T-helper 1 cell treated with Interleukin-12 subunit alpha and Interleukin-12 subunit beta and Interleukin-4 antibody, amounts not matched to agents 30 ng/mL and 1 ng/mL, for 36 hours (primary cell): ENCODE data around the gene COPS6. TPM values are rescaled to one million over a fixed set of nuclear protein-coding genes. Genes with fewer than 3 reads are reported as not detected.

Experiments
- intact Hi-C: fragments of 100-400 bp; cut with micrococcal nuclease; formaldehyde crosslinking; loops from one replicate; pipeline ENCODE4 v1.15.1; 2024
- total RNA-seq: library from RNA; stranded (reverse); gene quantifications from 2 replicates; pipeline ENCODE4 v1.2.3, GENCODE V29; 2022

The COPS6 gene
- total RNA-seq, 1 donor from 2014 or later = 110 TPM

DNA sequence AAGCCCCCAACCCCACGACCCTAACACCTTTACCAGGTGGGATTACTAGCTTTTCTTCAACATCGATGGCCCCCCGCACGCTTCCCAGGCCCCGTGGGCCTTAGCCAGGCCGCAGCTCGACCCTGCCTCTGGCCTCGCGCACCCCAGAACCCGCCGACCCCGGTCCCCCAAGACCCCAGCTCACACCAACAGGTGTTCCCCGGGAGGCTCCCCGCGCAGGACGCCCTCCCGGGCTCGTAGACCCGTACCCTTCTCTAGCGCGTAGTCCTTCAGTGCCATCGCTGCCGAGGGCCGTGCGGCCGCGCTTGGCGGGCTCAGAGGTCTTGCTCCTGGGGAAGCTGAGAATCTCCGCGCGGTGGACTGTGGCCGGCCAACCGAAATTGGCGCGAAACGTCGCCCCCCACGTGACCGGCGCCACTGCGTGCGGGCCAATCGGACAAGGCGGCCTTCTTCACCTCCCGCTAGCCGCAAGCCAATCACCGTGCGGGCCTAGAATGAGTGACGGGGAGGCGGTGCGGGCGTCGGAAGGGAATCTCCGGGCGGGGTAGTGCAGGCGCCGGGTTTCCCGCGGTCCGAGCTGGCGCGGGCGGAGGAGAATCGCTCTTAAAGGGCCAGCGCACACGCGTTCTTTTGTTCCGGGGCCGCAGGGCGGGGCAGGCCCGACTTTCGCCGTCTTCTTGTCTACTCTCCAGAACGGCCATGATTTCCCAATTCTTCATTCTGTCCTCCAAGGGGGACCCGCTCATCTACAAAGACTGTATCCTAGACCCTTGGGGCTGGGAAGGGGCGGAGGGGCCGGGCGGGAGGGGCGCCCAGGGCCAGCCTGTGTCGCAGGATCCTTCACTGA lies 12.5 kb downstream of the COPS6 start, which contains the start of the genes AP4M1 and MCM7:
Gene AP4M1 (plus strand): TSS at position 628 of the 847 bp plus-strand sequence. CDS start 72 bp downstream, at position 700.
Gene MCM7 (minus strand): TSS at position 382 of the 847 bp plus-strand sequence. CDS start 103 bp downstream, at position 279.
- intact Hi-C loops = loop anchor here (1.0 to 5.0 kb wide), 8 partner anchors 18 to 752 kb away; partner anchors contain the start of genes CNPY4, FBXO24, LAMTOR4 and LRCH4

DNA sequence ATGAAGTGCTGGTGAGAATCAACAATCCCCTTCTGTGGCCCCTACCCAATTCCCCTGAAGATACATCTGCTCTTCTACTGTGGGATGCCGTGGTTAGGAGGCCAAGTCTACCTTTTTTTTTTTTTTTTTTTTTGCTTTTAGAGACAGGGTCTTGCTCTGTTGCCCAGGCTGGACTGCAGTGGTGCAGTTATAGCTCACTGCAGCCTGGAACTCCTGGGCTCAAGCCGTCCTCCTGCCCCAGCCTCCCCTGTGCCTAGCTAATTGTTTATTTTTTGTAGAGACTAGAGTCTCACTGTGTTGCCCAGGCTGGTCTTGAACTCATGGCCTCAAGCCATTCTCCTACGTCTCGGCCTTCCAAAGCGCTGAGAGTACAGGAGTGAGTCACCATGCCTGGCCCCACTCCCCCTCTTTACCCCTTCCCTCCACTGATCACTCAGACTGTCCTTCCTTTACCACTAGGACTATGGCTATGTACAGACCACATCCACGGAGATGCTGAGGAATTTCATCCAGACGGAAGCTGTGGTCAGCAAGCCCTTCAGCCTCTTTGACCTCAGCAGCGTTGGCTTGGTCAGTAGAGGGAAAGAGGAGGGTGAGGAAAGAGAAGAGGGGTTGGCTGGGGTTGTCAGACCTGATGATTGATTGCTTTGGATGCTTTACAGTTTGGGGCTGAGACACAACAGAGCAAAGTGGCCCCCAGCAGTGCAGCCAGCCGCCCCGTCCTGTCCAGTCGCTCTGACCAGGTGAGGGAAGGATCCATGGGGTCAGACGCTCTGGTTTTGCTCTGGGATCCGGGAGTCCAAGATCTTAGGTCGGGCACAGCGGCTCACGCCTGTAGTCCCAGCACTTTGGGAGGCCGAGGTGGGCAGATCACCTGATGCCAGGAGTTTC lies 14.4 kb downstream of the COPS6 start:
- intact Hi-C loops = loop anchor here (5.0 kb wide), 1 partner anchor 546 kb away; the partner anchor contains the start of gene ZNF655

DNA sequence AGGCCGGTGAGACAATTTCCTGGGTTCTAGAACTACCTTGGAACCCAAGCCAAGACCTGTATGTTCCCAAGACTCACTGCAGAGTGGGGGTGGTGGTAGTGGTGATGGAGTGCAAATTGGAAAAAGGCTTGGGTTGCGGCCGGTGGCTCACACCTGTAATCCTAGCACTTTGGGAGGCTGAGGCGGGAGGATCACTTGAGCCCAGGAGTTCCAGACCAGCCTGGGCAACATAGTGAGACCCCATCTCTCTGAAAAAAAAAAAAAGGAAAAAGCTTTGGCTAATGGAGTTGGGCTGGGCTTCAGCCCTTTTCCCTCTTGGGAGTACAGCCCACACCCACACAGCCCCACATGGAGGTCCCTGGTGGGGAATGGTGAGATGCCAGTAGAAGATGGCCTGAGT lies 16.8 kb downstream of the COPS6 start:
- intact Hi-C loops = no loop called here

DNA sequence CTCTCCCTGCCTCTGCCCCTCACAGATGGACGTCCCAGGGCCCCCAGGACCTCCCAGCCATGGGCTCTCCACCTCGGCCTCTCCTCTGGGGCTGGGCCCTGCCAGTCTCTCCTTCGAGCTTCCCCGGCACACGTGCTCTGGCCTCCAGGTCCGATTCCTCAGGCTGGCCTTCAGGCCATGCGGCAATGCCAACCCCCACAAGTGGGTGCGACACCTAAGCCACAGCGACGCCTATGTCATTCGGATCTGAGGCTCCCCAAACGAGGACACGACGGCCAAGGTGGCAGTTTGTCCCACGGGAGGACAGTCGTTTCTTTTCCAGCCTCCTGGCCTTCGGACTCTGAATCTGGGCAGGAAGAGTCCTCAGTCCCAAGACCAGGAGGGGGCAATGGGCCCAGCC lies 17.9 kb downstream of the COPS6 start:
- intact Hi-C loops = no loop called here

DNA sequence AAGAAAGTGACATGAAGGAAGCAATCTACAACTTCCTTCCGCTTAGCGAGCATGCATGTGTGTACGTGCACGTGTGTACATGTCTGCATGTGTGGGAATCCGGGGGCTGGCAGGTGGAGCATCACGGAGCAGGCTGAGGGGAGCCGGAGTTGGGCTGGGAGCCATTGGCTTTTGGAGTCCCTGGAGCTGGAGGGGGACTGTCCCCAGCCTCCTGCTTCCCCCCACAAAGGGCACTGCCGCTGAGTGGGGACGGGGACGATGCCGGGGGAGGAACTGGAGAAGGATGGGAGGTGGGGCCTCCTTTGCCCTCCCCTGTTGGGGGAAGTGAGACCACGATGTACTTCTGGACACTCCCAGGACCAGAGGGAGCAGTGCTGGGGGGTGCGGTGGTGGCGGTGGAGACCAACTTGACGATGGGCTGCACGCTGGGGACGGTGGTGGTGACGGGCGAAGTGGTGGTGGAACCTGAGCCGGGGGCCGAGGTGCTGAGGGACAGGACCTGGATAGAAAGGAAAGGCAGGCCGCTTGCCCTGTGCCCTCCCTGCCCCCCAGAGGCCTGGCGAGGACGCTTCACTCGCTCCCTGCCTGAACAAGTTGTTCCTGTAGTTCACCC lies 18.5 kb downstream of the COPS6 start:
- intact Hi-C loops = no loop called here

DNA sequence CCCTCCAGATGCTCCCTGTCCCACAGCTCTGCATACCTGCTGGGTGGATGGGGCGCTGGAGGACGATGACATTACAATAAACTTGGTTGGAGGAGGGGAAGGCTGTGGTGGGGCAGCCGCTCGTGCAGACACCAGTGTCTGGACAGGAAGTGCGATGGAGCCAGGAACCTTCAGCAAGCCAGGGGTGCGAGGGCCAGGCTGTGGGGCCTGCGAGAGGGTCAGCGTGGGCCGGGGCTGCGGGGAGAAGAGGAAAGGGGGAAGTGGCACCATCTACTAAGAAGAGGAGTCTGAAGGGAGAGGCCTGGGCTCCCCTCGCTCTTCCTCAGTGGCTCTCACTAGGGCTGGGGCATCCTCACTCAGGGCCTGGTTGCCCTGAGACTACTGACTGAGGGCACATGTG lies 19.1 kb downstream of the COPS6 start:
- intact Hi-C loops = no loop called here

DNA sequence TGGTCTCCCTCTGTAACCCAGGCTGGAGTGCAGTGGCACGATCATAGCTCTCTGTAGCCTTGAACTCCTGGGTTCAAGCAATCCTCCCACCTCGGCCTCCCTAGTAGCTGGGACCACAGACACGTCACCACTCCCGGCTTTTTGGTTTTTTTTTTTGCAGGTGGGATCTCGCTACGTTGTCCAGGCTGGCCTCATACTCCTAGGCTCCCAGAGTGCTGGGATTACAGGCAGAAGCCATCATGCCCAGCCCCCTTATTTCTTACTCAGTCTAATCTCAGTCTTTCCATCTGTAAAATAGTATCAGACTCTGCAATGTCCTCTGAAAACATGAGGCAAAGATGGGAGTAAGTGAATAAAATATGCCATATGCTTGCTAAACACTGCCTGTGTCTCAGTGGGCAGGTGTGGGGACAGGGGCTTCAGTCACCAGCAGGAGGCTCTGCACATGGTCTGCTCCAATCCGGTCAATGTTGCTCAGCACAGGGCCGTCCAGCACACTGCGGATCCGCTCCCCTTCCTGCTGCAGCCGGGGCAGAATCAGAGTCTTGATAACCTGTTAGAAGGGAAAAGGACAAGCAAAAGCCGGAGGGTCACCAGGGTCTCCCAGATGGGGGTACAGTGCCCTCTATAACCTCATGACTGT lies 20.9 kb downstream of the COPS6 start:
- intact Hi-C loops = no loop called here

DNA sequence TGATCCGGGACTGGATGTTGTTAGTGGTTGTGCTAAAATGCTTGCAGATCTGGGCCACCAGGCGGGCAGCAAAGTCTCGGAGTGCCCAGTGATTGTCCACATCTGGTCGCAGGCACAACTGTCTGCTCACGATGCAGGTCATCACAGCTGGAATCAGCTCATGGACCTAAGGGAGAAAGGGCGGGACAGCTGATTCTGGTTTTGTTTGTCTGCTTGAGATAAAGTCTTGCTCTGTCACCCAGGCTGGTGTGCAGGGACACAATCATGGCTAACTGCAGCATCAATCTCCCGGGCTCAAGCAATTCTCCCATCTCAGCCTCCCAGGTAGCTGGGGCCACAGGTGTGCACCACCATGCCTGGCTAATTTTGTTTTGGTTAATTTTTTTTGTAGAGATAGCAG lies 22.4 kb downstream of the COPS6 start:
- intact Hi-C loops = no loop called here

DNA sequence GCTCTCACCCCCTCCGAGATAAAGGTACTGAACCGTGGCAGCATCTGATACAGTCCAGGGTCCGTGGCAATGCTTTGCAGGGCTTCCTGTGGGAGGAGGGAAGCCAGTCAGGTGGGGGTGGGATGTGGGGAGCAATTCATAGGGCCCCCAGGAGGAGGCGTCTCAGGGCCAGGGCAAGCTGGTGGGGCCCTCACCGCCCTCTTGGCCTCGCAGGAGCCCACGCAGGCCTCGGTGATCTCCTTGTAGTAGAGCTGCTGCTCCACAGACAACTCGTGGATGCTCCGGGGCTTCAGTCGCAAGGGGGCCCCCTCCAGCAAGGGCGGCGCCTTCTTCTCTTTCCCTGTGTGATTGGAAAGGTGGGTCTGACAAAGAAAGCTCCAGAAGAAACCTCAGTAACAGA lies 23.1 kb downstream of the COPS6 start:
- intact Hi-C loops = no loop called here

DNA sequence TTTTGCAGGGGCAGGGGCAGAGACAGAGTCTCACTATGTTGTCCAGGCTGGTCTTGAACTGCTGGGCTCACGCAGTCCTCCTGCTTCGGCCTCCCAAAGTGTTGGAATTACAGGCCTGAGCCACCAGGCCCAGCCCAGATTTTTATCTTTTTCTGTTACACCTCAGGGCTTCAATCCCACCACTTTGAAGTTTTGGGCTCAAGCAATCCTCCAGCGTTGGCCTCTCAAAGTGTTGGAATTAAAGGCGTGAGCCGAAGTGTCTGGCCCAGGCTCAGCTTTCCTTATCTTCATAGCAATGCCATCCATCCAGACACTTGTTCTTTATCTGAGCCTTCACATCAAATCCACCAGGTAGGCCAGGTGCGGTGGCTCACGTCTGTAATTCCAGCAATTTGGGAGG lies 26.3 kb downstream of the COPS6 start:
- intact Hi-C loops = no loop called here

DNA sequence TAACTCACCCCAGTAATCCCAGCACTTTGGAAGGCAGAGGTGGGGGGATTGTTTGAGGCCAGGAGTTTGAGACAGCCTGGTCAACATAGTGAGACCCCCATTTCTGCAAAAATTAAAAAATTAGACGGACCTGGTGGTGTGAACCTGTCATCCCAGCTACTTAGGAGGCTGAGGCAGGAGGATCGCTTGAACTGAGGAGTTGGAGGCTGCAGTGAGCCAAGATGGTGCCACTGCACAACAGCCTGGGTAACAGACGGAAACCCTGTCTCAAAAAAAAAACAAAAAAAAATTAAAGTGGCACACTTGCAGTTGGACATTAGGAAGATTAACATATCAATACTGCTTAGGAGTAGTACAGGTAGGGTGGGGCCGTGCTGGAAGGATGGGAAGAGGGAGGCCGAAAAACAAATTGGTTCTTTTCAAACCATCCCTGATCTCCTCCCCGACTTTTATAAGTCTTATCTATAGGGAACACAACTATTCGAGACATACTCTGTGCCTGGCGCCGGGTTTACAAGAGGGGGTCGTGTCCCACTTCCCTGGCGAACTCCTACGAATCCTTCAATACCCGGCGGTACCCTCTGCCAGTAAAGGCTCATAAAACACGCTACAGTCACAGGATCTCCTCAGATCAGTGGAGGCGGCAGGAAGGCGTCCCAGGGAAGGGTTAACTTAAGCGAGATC lies 29.8 kb downstream of the COPS6 start:
- intact Hi-C loops = loop anchor here (1.0 to 2.0 kb wide), 10 partner anchors 9 to 468 kb away; partner anchors contain the start of genes AGFG2, AP4M1, COPS6 and FBXO24

DNA sequence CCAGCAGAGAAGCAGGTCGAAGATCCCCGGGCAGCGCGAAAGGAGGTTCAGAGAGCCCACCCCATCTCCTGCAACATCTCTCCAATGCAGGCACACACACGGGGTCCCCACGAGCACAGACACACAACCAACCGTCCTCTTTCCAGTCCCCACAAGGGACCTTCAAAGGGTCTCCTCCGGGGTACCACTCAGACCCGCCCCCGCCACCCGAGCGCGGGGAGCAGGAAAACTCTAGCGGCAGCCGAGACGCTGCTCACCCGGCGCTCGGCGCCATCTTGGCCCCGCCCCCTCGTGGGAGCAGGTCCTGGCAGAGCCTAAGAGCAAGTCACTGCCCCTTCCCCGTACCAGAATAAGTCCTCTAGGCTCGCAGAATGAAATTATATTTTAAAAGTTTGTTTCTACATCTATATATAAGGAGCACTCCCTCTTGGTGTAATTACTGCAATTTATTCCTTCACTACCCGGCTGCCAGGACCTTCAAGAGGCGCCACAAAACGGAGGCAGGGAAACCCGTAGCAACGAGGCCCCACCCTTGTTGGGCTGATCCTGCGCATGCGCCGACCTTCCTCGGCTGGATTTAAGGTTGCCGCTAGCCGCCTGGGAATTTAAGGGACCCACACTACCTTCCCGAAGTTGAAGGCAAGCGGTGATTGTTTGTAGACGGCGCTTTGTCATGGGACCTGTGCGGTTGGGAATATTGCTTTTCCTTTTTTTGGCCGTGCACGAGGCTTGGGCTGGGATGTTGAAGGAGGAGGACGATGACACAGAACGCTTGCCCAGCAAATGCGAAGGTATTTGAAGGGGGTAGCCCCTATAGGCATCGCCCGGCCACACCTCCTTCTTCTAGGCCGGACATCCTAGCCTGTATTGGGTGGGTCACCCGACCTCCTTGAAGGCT lies 30.6 kb downstream of the COPS6 start, which contains the start of the genes CNPY4 and TAF6:
Gene CNPY4 (plus strand): TSS at position 563 of the 898 bp plus-strand sequence. CDS start 111 bp downstream, at position 674.
Gene TAF6 (minus strand): TSS at position 287 of the 898 bp plus-strand sequence. CDS start 5,149 bp downstream, outside the sequence.
- intact Hi-C loops = loop anchor here (1.0 to 2.0 kb wide), 10 partner anchors 8 to 467 kb away; partner anchors contain the start of genes AGFG2, AP4M1, COPS6 and FBXO24

DNA sequence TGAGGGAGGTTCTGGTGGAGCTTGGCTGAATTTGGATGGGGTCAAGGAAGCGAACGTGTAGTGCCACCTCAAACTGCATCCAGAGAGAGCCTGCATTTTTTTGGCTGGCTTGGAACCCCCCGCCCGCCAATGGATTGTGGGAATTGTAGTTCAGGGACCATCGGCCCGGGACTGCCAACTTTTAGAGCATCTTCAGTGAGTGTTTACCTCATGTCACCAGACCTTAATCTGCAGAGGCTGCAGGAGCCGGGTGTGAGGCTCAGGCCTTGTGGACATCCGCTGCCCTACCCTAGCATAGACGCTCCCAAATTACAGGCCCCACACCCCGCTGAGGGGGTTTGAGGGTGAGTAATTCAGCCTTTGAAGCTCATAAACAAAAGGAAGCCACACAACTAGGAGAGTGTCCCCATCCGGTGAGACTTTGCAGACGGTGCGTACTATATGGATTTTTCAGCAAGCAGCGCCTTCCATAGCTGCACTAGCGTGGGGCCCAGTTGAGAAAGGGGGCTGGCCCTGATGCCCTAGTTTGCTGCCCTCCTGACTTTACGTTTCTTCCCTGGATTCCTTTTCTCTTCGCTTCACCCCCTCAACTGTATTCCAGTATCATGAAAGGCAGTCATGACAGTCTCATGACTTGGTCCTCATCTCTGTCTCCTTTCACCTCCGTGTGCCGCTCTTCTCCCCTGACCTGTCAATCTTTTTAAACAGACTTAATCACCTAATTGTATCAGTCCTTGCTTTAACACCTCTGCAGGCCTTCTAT lies 31.4 kb downstream of the COPS6 start:
- intact Hi-C loops = loop anchor here (1.0 to 10.0 kb wide), 12 partner anchors 7 to 555 kb away; partner anchors contain the start of genes AGFG2, AP4M1, COPS6 and FBXO24

DNA sequence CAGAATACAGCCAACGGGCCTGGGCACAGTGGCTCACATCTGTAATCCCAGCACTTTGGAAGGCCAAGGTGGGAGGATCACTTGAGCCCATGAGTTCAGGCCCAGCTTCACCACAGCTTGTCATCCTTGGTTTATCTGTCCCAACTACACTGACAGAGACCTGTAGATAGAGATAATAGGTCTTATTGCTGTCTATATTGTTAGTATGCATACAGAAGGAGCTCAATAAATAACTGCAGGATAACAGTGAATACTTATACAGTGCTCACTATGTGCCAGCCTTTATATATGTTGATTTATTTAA lies 31.9 kb downstream of the COPS6 start:
- intact Hi-C loops = loop anchor here (1.0 to 10.0 kb wide), 2 partner anchors 308 to 554 kb away; partner anchors contain the start of genes GNB2 and ZCWPW1

DNA sequence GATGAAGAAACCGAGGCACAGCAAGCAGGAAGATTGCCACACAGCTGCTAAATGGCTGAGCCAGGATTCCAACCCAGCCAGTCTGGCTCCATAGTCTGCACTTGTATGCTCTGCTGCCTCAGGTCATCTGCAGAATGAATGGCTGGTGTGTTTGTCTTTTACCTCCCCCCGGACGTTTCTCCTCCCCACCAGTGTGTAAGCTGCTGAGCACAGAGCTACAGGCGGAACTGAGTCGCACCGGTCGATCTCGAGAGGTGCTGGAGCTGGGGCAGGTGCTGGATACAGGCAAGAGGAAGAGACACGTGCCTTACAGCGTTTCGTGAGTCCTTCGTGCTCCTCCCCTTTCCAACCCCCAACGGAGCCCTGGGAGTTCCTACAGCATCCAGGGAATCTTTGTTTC lies 33.3 kb downstream of the COPS6 start:
- intact Hi-C loops = loop anchor here (10.0 kb wide), 1 partner anchor 553 kb away; the partner anchor contains the start of gene GNB2

DNA sequence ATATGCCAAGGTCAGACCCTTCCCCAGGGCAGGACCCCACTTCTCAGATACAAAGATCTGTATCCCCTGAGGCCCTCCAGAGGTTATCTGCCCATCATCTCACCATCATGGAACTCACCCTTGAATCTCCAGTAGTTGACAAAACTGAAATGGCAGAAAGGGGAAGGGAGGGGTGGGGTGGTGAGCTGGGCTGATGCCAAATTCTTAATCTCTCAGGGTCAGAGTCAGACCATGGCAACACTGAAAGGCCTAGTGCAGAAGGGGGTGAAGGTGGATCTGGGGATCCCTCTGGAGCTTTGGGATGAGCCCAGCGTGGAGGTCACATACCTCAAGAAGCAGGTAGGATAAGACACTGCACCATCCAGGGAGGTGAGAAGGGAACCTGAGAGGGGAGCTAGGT lies 33.8 kb downstream of the COPS6 start:
- intact Hi-C loops = loop anchor here (10.0 kb wide), 1 partner anchor 552 kb away; the partner anchor contains the start of gene GNB2
